ENCODE results near the gene RIMBP2.

Gene RIMBP2

DNA sequence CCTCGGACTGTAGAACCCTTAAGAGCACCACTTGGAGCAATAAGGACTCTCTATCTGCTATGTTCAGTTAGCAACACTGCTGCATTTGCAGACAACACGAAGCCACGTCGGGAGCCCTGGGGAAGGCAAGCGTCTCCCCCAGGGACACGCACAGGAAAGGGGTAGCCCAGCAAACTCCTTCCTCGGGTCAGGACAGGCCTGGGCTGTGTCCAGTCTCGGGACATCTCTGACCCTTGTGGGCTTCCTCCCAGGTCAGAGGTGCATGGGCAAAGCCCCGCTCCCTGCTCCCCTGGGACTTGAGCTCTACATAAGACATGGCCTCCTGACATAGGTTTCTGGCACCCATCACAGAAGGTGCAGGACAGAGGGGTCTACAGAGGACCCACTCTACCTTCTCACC lies 258.9 kb downstream of the RIMBP2 start:
- no peak for DNase-seq (ENCODE audit: low spot score)
- in situ Hi-C loops (cut with MboI; ENCODE audit: low sequenced_read_pairs, unreplicated experiment): no loop called here
- TF ChIP-seq, protein P1, sequence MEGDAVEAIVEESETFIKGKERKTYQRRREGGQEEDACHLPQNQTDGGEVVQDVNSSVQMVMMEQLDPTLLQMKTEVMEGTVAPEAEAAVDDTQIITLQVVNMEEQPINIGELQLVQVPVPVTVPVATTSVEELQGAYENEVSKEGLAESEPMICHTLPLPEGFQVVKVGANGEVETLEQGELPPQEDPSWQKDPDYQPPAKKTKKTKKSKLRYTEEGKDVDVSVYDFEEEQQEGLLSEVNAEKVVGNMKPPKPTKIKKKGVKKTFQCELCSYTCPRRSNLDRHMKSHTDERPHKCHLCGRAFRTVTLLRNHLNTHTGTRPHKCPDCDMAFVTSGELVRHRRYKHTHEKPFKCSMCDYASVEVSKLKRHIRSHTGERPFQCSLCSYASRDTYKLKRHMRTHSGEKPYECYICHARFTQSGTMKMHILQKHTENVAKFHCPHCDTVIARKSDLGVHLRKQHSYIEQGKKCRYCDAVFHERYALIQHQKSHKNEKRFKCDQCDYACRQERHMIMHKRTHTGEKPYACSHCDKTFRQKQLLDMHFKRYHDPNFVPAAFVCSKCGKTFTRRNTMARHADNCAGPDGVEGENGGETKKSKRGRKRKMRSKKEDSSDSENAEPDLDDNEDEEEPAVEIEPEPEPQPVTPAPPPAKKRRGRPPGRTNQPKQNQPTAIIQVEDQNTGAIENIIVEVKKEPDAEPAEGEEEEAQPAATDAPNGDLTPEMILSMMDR (IDR thresholded peaks at IDR 0.05; ENCODE audit: borderline replicate concordance, control extremely low read depth, extremely low read depth, insufficient read depth, missing control alignments): no peak

DNA sequence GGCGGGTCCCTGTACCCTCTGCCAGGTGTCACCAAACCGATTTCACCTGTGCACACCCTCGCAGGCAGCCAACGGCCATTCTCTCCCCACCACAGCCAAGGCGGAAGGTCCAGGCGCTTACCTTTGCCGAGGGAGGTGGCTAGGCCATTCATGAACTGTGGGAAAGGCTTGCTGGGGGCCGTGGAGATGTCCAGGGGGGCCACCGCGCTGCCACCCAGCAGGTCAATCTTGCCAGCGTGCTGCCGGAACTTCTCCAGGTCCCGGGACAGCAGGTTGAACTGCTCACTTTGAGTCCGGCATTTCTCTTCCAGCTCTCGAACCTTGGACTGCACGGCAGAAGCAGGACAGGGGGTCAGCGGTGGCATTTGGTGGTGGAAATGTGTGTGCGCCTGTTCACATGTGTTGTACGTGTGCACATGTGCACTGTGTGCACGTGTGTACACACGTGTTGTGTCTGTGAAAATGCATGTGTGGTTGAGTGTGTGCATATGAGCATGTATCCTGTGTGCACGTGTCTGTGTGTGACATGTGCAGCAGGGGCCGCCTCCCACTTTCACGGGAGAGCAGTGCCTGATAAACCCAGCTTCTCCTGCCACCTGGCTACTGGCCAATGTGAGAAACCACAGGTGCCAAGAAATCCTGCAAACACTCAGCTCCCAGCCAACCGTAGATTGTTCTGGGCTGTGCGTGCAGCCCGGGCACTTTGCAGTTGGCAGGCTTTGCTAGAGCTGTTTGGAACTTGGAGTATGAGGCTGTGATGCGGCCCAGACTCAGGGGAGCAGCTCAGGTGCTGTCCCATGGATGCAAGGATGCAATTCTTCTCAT lies 259.5 kb downstream of the RIMBP2 start:
- in situ Hi-C loops (cut with MboI; ENCODE audit: low sequenced_read_pairs, unreplicated experiment): no loop called here
- TF ChIP-seq, protein P1 (IDR thresholded peaks at IDR 0.05; ENCODE audit: borderline replicate concordance, control extremely low read depth, extremely low read depth, insufficient read depth, missing control alignments): no peak
- no peak for DNase-seq (ENCODE audit: low spot score)

DNA sequence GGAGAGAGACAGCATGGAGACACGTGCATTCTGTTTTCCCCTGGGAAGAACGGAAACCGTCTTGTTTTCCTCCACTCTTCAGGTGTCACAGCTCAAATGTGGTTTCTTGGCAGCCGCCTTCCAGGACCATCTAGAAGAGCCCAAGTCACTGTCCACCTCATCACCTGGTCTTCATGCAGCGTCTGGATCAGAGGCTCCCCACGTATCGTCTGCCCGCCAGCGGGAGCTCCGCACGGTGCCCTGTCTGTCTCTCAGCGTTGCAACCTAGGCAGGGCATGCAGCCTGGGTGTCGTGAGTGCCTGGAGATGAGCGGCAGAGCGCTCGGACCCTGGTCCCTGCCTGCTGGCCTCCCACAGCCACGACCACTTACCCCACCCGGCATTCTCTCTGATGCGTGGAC lies 260.9 kb downstream of the RIMBP2 start:
- in situ Hi-C loops (cut with MboI; ENCODE audit: low sequenced_read_pairs, unreplicated experiment): no loop called here
- TF ChIP-seq, protein P1 (IDR thresholded peaks at IDR 0.05; ENCODE audit: borderline replicate concordance, control extremely low read depth, extremely low read depth, insufficient read depth, missing control alignments): no peak
- no peak for DNase-seq (ENCODE audit: low spot score)

DNA sequence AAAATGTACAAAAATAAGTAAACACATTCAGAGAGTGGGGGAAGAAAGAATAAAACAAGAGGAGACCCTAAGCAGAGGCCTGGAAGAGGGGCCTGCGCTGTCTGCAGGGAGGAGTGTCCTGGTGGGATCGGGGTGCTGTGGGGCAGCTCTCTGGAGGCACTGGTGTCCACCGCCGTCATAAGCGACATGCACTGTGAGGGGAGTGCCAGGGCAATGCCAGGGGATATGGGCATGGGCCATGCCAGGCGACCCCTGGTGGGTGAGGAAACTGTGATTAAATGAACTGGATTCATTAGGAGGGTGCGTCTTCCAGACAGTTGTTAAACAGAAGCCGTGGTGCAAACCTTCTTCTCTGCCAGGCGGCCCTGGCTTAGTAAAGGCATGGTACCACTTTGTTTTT lies 261.8 kb downstream of the RIMBP2 start:
- DNase-seq (ENCODE audit: low spot score): no peak
- TF ChIP-seq, protein P1 (IDR thresholded peaks at IDR 0.05; ENCODE audit: borderline replicate concordance, control extremely low read depth, extremely low read depth, insufficient read depth, missing control alignments): no peak
- in situ Hi-C loops (cut with MboI; ENCODE audit: low sequenced_read_pairs, unreplicated experiment): no loop called here

DNA sequence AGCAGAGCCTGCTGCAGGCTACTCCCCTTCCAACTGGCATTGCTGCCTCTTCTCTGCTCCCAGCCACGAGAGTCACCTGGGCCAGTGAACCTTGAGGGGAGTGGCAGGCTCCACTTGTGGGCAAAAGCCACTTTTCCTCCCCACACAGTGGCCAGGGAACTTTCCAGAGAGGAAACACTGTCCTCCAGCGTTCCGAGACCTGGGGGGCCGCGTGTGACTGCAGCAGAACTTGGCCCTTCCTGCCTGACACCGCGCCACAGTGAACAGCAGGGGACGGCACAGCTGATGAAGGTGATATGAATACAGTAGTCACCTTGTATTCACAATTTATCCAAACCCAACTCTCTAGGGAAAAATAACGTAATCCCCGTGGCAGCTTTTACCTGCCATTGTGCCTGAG lies 263.6 kb downstream of the RIMBP2 start:
- TF ChIP-seq, protein P1 (IDR thresholded peaks at IDR 0.05; ENCODE audit: borderline replicate concordance, control extremely low read depth, extremely low read depth, insufficient read depth, missing control alignments): no peak

DNA sequence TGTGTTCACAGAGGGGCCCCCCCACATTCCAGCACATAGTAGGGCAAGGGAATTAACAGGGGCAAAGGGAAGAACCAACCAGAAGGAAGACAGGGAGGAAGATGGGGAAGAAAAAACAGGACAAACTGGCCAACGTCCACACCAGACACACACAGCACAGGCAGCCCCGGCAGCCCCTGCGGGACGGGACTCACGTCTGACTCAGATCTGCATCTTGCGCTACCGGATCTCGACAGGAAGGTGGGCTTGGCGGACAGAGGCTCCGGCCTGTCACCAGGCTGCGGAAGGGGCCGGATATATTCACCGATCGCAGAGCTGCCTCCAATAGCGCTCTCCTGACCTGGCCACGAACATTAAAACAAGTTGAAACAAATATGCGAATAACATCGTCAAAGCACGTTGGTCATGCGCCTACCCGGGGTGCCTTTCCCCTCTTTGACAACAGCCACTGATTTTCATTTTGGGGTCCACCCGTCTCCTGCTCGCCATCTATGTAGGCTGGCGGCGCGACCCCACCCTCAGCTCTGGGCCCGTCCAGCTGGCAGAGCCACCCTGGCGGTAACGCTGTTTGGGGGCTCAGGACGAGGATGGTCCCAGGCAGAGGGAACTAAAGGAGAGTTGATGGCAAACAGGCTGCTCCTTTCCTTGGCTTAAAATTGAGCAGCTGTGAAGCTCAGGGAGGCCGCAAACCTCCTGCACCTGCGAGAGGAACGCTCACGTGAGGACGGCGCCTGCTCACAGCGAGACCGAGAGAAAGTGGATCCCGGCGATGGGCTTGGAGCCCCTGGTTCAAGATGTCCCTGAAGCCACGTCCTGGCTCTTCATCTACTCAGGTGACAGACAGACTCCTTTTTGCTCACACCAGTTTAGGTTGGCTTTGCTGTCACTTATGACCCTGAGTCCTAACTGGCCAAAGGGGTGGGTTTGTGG lies 264.8 kb downstream of the RIMBP2 start:
- in situ Hi-C loops (cut with MboI; ENCODE audit: low sequenced_read_pairs, unreplicated experiment): no loop called here
- TF ChIP-seq, protein P1 (IDR thresholded peaks at IDR 0.05; ENCODE audit: borderline replicate concordance, control extremely low read depth, extremely low read depth, insufficient read depth, missing control alignments): no peak
- no peak for DNase-seq (ENCODE audit: low spot score)

More for the DNA sequence above, 263.6 kb downstream of the RIMBP2 start:
- DNase-seq (ENCODE audit: low spot score): no peak
- in situ Hi-C loops (cut with MboI; ENCODE audit: low sequenced_read_pairs, unreplicated experiment): no loop called here
